ENCODE measurements around the gene CLIC6. TPM values are rescaled to one million over a fixed set of nuclear protein-coding genes. Genes with fewer than 3 reads are reported as not detected.

Gene CLIC6
- total and polyA plus RNA-seq, 2 donors from 2014 or later, result 2.1 to 10.1 TPM

DNA sequence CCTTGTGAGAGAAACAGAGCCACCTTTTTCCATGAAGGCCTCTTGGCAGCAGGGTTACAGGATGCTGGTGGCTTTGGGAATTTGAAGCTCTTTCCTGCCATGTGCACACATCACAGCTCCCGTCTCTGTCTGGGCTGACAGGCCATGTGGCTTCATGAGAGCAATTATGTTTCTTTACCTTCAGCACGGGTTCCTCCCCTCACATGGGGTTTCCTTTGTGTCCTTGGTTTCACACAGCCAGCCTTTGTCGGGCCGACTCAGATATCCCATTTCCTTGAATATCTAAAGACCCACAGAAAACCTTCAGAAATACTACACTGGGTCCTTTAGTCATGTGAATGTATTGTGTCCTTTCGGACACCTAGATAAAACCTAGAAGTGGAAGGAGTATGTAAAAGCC lies 7.1 kb downstream of the CLIC6 start:
- Histone ChIP-seq H3K4me3 (ENCODE audit: low read length in 3 of 3) (no peak overlapping the region), H3K9ac (ENCODE audit: low read length in 3 of 3) (no peak overlapping the region), H3K4me1 (ENCODE audit: control insufficient read depth in 2 of 3, insufficient read depth in 2 of 3, low read depth in 1 of 3, low read length in 3 of 3) (no peaks in the 10 kb centered on the region), H3K36me3 (ENCODE audit: control insufficient read depth in 2 of 3, insufficient read depth in 3 of 3, low read length in 3 of 3) (no peaks in the 10 kb centered on the region), H3K27me3 (ENCODE audit: control insufficient read depth, insufficient read depth, low read length) (peaks cover 16% of the 10 kb centered on the region), H3K9me3 (ENCODE audit: control insufficient read depth in 2 of 3, insufficient read depth in 1 of 3, low read length in 3 of 3) (peaks cover 0 to 5% (median 0%) of the 10 kb centered on the region in 3 donors), H3K27ac (ENCODE audit: low read depth in 2 of 2, low read length in 2 of 2) (no peak overlapping the region)
- TF ChIP-seq, protein P1, sequence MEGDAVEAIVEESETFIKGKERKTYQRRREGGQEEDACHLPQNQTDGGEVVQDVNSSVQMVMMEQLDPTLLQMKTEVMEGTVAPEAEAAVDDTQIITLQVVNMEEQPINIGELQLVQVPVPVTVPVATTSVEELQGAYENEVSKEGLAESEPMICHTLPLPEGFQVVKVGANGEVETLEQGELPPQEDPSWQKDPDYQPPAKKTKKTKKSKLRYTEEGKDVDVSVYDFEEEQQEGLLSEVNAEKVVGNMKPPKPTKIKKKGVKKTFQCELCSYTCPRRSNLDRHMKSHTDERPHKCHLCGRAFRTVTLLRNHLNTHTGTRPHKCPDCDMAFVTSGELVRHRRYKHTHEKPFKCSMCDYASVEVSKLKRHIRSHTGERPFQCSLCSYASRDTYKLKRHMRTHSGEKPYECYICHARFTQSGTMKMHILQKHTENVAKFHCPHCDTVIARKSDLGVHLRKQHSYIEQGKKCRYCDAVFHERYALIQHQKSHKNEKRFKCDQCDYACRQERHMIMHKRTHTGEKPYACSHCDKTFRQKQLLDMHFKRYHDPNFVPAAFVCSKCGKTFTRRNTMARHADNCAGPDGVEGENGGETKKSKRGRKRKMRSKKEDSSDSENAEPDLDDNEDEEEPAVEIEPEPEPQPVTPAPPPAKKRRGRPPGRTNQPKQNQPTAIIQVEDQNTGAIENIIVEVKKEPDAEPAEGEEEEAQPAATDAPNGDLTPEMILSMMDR (IDR thresholded peaks at IDR 0.05; ENCODE audit: borderline replicate concordance, extremely low read depth, insufficient read depth), result no peak
- intact Hi-C loops (cut with DNase I), result no loop called here
- DNase-seq, result no peak
- FAIRE-seq, result no peak

DNA sequence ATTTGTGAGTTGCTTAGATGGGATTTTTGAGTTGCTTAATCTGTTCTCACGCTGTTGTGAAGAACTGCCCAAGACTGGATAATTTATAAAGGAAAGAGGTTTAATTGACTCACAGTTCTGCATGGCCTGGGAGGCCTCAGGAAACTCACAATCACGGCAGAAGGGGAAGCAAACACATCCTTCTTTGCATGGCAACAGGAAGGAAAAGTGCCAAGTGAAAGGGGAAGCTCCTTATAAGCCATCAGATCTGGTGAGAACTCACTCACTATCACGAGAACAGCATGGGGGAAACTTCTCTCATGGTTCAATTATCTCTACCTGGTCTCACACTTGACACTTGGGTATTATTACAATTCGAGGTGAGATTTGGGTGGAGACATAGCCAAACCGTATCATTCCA lies 10.3 kb downstream of the CLIC6 start:
- Histone ChIP-seq H3K4me1 (ENCODE audit: control insufficient read depth in 2 of 3, insufficient read depth in 2 of 3, low read depth in 1 of 3, low read length in 3 of 3) (no peaks in the 10 kb centered on the region), H3K36me3 (ENCODE audit: control insufficient read depth in 2 of 3, insufficient read depth in 3 of 3, low read length in 3 of 3) (no peaks in the 10 kb centered on the region), H3K27ac (ENCODE audit: low read depth in 2 of 2, low read length in 2 of 2) (no peak overlapping the region), H3K9me3 (ENCODE audit: control insufficient read depth in 2 of 3, insufficient read depth in 1 of 3, low read length in 3 of 3) (peaks cover 0 to 10% (median 0%) of the 10 kb centered on the region in 3 donors), H3K4me3 (ENCODE audit: low read length in 3 of 3) (no peak overlapping the region), H3K27me3 (ENCODE audit: control insufficient read depth, insufficient read depth, low read length) (no peaks in the 10 kb centered on the region), H3K9ac (ENCODE audit: low read length in 3 of 3) (no peak overlapping the region)
- FAIRE-seq, result no peak
- TF ChIP-seq, protein P1 (IDR thresholded peaks at IDR 0.05; ENCODE audit: borderline replicate concordance, extremely low read depth, insufficient read depth), result no peak
- DNase-seq, result no peak
- intact Hi-C loops (cut with DNase I), result no loop called here

DNA sequence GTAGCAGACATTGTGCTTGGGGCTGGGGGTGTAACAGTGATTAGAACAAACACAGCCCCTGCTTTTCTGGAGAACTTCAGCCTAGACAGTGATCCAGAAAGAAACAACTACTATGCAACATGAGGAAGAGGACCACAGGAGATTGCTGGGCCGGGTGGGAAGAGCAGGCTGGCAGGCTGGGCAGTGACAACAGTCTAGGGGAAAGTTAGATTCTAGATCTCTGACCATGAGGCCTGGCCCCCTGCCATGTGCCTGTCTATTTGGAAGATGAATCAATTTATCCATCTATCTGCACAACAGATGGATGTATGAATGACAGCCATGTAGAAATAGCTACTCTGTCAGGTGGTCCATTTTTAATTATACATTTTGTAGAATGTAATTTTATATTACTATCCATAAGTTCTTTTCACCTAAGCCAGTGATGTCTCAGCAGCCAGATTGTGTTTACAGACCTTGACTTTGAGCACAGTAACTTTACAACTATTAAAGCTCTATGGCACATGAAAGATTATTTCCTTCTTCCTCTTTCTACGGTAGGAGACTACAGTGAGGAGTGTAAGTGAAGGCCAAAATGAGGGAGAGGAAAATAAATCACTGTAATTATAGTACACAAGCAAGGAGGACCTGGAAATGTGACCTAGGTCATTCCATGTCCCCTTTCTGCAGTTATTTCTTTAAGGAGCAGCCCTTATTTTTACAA lies 15.5 kb downstream of the CLIC6 start:
- FAIRE-seq, result no peak
- Histone ChIP-seq H3K36me3 (ENCODE audit: control insufficient read depth in 2 of 3, insufficient read depth in 3 of 3, low read length in 3 of 3) (no peaks in the 10 kb centered on the region), H3K9ac (ENCODE audit: low read length in 3 of 3) (no peak overlapping the region), H3K4me3 (ENCODE audit: low read length in 3 of 3) (no peak overlapping the region), H3K27ac (ENCODE audit: low read depth in 2 of 2, low read length in 2 of 2) (no peak overlapping the region), H3K27me3 (ENCODE audit: control insufficient read depth, insufficient read depth, low read length) (no peaks in the 10 kb centered on the region), H3K9me3 (ENCODE audit: control insufficient read depth in 2 of 3, insufficient read depth in 1 of 3, low read length in 3 of 3) (peaks cover 0 to 10% (median 0%) of the 10 kb centered on the region in 3 donors), H3K4me1 (ENCODE audit: control insufficient read depth in 2 of 3, insufficient read depth in 2 of 3, low read depth in 1 of 3, low read length in 3 of 3) (no peaks in the 10 kb centered on the region)
- peak in 2 of 5 donors; percentile 43 to 48 for DNase-seq
- intact Hi-C loops (cut with DNase I), result no loop called here
- TF ChIP-seq, protein P1 (IDR thresholded peaks at IDR 0.05; ENCODE audit: borderline replicate concordance, extremely low read depth, insufficient read depth), result no peak
